Measurements from ENCODE around the gene DHCR7.

DNA sequence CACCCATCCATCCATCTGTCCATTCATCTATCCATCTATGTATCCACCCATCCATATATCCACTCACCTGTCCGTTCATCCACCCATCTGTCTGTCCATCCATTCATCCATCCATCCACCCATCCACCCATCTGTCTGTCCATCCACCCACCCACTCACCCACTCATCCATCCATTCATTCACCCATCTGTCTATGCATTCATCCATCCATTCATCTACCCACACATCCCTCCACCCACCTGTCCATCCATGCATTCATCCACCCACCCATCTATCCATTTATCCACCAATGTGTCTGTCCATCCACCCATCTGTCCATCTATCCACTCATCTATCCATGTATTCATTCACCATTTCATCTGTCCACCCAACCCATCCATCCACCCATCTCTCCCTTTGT, 38.1 kb upstream of the DHCR7 start:
- no peak for TF ChIP-seq POLR2A (IDR thresholded peaks at IDR 0.05; ENCODE audit: low read depth)
- TF ChIP-seq, protein P1, sequence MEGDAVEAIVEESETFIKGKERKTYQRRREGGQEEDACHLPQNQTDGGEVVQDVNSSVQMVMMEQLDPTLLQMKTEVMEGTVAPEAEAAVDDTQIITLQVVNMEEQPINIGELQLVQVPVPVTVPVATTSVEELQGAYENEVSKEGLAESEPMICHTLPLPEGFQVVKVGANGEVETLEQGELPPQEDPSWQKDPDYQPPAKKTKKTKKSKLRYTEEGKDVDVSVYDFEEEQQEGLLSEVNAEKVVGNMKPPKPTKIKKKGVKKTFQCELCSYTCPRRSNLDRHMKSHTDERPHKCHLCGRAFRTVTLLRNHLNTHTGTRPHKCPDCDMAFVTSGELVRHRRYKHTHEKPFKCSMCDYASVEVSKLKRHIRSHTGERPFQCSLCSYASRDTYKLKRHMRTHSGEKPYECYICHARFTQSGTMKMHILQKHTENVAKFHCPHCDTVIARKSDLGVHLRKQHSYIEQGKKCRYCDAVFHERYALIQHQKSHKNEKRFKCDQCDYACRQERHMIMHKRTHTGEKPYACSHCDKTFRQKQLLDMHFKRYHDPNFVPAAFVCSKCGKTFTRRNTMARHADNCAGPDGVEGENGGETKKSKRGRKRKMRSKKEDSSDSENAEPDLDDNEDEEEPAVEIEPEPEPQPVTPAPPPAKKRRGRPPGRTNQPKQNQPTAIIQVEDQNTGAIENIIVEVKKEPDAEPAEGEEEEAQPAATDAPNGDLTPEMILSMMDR (IDR thresholded peaks at IDR 0.05), result no peak
